Stimulated activated CD4-positive, alpha-beta T cell treated with anti-CD3 and anti-CD28 coated beads, TNF-alpha, amount 100 ng/mL, for 4 hours (primary cell): ENCODE results near the gene VPS37B.

Experiments used
- DNase-seq, 3 experiments: peaks; one replicate each; pipeline ENCODE4 v3.0.0-alpha.2; 2020; ENCODE audit warnings: low read depth in 3 of 3

VPS37B gene

DNA sequence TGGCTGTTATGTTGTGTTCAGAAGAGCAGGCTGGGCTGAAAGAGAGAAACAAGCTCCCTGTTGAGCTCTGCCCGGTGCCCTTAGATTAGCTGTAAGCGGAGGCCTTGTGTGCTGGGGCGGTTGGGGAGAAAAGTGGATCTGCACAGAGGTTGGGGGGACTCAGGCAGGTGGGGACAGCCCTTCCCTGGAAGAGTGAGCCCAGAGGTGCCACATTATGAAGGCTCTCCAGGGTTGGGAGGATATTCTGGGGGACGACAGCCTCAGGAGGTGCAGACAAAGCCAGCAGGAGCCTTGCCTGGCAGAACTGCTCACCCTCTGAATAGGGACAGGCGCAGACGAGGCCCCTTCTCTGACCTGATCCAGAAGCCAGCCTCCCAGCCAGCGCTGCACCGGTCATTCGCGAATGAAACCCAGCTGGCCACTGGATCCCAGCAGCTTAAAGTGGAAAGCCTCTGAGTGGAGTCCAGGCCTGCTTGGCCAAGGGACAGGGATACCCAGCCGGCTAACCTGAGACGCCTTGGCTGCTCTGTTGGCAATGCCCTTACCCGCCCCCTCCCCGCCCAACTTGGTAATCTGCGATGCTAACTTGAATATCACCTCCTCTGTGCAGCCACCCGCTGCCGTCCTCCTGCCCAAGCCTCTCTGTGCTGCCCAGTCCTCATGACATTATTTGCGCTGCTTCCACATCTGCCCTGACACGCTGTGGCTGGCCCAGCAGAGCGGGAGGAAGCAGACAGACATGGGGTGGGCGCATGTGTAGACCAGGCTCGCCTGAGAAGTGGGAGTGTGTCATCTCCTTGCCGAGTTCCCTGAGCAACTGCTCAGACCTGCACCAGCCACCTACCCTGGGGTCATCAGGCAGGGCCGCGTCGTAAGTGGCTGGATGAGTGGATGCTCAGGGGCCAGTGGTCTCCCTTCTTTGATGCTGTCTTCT is 55.1 kb downstream of the VPS37B start:
- DNase-seq, result no peak

DNA sequence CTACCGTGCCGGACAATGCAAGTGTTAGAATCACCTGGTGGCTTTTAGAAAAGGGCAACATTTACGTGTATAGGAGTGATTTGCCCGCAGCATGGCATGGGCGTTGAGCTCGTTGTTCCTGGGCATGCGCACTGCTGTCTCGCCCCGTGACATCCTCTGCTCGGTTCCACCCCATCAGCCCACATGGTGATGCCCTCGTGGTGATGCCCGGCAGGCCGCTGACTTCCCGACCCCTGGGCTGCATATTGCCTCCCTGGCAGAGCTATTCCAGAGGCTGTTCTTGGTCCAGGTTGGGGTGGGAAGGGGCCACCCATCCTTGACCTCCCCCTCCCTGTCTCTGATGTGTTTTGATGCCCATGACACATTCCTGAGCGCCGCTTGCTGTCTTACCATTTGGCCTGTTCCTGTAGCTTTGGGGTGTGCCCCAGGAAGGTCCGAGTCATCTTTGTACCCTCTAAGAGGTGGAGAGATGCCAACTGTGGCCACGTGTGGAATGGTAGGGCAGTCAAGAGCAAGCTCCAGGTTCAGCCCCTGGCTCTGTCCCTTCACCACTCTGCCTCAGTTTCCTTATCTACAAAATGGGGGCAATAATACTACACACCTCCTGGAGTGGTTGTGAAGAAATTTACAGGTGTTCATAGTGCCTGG is 55.9 kb downstream of the VPS37B start:
- DNase-seq, result no peak

DNA sequence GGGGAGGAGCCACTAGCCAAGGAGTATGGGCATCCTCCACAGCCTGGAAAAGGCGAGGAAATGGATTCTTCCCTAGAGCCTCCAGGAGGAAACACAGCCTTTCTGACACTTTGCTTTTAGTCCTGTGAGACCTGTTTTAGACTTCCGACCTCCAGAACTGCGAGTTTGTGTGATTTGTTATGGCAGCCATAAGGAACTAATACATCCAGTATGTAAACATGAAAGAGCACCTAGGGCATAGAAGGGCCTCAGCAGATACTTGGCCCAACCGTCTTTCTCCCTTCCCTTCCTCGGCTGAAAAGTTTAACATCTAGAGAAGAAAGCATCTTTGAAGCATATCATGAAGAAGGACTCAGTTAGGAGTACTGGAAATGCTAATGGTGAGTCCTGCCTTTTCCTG is 57.1 kb downstream of the VPS37B start:
- no peak for DNase-seq

DNA sequence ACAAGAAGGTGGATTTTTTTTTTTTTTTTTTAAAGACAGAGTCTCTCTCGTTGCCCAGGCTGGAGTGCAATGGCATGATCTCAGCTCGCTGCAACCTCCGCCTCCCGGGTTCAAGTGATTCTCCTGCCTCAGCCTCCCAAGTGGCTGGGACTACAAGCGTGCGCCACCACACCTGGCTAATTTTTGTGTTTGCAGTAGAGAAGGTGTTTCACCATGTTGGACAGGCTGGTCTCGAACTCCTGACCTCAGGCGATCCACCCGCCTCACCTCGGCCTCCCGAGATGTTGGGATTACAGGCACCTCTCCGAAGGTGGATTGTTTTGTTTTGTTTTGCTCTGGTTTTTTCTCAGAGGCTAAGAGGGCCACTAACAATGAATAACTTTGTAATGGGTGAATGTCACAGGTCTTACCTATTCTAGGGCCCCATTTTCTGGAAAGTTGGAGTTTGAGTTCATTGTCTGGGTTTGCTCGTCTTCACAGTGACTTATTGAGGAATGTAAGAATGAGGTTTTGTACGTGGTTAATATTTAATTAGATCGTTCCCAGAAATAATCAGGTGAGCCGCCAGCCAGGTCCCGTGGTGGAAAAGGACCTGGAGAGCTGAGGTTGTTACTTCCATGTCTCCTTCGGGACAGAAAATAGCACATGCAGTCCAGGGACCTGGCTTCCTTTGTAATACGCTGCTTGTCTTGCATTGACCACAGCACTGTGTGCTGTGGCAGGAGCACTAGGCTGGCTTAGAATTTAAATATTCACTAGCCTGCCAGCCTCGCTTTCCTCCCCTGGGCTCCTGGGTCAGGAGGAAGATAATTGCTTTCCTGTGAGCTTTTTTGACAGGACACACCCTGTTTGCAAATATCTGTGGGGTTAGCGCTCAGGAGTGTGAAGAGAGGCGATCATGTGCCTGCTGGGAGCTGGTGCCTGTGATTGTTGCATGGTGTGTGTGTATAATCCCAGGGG is 58.3 kb downstream of the VPS37B start:
- DNase-seq, result no peak

DNA sequence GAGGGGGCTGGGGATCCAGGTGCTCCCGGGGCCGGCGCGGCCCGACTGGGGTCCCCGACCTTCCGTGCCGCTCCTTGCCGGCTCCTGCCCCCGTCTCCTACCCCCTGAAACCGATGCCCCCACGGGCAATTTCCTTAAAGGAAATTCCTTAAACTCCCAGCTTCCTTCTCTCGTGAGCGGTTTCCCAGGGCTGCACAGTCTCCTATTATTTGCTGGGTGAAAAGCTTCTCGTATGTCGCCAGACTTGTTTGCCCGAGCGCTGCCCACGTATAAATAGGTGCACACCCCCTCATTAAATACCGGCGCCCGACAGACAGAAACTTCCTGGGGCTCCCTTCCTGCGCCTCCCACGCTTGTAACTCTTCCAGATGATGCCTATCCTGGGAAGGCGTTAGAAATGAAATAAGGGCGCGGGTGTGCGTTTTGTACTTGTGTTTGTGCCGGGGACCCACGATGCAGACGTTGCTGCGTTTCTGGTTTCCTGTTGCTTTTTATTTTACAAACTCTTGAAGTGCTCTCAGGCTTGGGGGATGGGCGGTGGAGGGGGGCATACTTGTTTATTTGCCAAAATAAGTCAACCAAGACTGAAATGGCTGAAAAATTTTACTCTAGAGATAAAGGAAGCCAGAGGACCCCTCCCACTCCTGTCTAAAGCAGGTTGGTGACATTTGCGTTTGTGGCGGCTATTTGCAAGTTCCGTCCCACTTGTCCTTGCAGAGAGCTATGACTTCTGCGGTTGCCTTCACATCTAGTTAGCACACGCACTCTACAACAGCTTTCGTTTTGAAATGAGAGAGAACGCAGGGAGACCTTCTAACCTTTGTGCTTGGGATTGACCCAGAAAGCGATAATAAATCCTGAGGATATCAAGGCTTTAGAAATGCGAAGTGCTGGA is 59.6 kb downstream of the VPS37B start:
- DNase-seq, result peak in 1 of 3 experiments; percentile 10

DNA sequence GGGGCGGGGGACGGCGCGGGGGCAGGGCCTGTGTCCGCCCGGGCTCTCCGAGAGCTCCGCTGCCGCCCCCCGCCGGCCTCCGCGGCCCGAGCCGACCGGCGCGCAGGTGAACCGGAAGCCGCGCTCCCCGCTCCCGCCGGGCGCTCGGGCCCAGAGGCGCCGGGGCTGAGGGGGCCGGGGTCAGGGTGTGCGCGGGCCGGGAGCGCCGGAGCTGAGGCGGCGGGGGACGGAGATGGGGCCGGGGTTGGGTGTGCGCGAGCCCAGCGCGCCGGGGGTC is 60.2 kb downstream of the VPS37B start:
- no peak for DNase-seq

DNA sequence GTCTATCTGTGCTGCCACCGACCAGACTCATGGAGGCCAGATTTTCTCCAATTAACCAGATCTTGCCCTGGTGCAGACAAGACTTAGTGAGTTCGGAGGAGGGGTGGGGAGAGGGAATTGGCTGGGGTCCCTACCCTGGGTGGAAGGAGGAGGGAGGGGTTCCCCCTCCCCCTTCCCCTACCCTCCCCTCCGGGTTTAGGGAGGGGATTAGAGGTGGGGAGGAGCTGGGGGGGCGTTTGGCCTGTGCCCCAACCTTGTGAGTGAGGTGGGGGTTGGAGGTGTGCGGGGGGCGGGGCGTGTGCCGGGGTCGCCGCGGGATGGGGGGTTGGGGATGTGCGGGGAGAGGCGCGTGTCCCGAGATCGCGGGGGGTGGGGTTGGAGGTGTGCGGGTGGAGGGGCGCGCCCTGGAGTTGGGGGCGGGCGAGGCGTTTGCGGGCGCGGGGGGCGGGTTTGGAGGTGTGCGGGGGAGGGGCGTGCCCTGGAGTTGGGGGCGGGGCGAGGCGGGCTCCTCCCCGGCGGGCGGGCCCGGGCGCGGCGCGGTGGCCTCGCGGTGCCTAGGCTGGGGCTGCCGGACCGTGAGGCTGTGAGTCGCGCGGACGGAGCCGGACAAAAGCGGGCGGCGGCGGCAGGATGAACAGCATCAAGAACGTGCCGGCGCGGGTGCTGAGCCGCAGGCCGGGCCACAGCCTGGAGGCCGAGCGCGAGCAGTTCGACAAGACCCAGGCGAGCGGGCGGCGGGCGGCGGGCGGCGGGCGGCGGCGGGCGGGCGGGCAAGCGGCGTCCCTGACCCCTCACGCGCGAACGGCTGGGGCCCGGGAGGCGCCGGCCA is 60.8 kb downstream of the VPS37B start, which contains the start of gene HIP1R:
Gene HIP1R (plus strand): TSS at position 537 of the 829 bp plus-strand sequence. CDS start 94 bp downstream, at position 631.
- DNase-seq, result peak; percentile 30 to 59 (median 43)

DNA sequence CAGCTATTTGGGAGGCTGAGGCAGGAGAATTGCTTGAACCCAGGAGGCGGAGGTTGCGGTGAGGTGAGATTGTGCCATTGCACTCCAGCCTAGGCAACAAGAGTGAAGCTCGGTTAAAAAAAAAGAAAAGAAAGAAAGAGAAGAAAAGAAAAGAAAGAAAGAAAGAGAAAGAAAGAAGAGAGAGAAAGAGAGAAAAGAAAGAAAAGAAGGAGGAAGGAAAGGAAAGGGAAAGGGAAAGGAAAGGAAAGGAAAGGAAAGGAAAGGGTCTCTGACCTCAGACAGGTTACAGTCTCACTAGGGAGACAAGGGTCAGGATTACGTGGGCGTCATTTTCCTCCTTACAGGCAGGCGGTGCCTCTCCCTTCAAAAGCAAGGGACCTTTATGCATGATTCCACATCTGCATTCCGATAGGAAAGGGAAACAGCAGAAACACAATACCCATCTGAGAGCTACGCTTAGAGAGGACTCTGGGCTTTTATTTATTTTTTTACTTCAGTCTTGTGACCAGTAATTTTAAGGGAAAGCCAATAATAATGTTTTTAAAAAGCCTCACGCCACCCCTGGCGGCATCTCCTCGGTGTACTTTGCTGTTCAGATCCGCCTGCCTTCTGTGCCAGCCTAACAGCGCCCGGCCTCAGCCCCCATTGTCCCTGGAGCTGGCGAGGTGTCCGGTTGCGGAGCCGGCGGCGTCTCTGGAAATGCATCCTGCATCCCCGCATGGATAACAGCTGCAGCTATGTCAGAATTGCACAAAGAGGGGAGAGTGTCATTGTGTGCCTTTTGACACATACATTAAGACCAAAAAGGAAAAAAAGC is 61.6 kb downstream of the VPS37B start:
- DNase-seq, result no peak

DNA sequence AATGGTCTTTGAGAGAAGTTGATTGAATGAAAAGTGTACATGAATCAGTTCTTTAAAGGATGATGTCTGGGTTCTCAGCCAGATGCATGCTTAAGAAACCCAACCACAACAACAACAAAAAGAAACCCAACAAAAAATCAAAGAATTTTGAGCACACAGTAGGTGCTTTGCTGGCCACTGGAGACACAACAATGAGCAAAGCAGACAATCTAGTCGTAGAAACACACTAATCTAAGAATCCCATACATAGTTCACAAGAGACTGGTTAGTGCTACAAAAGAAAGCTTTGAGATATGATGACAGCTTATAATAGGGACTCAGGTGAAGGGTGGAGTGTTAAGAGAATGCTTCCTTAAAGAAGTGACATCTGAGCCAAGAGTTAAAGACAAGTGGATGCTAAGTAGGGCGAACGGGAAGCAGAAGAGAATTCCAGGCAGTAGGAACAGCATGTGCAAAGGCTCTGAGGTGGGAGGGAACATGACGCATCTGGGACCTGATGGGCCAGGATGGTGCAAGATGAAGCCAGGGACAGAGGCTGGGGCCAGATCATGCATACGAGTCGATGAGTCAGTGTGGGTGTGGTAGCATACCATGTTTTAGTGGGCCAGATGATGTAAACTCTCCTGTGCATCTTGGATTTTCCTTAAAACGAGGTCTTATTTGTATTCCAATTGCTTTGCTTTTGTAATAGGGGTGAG is 65.3 kb downstream of the VPS37B start:
- DNase-seq, result no peak

DNA sequence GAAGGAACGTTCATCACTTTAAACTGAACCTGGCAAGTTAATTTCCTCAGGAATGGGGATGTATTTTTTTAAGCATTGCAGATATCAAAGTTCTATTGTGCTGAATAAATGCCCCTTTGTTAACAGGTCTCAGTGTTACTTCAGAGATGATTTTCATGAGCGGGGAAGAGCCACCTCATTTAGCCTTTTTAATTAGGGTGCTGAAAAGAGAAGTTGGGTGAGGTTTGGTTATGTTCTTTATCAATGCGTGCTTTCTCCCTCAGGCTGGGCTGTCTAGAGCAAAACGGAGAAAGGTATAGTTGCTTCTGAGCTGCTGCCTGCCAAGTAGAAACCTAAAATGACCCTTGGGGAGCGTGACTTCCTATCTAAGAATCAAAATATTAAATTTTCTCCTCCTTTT is 68.7 kb downstream of the VPS37B start:
- no peak for DNase-seq

DNA sequence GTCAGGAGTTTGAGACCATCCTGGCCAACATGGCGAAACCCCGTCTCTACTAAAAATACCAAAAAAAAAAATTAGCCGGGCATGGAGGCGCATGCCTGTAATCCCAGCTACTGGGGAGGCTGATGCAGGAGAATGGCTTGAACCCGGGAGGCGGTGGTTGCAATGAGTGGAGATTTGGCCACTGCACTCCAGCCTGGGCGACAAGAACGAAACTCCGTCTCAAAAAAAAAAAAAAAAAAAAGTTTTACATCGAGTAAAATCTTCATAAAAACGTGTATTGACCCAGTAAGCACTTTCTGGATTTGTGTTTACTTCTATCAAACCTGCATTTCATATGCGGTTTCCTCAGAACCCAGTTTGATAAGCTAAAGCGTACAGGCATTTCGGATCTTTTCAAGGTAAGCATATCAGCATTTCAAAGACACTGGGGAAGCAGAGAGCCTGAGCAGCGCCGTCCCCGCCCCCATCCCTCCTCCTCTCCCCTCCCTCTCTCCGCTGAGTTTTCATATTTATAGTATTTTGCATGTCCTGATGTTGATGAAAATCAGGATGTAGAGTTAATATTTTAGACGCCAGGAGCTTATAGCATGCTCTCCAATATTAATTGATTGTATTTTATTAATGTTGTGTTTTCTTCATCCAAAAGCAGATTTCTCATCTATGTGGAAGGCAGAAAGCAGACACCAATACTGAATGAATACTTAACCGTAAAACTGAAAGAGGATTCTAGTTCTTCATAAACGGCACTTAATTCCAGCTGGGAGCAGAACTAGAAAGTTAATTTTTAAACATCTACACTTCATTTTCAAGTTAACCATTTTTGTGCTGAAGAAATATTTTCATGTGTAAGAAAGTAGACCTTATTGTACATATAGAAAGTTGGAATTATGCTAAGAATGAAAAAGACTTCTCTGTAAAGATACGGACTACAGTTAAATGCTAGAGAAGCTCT is 69.9 kb downstream of the VPS37B start:
- no peak for DNase-seq

DNA sequence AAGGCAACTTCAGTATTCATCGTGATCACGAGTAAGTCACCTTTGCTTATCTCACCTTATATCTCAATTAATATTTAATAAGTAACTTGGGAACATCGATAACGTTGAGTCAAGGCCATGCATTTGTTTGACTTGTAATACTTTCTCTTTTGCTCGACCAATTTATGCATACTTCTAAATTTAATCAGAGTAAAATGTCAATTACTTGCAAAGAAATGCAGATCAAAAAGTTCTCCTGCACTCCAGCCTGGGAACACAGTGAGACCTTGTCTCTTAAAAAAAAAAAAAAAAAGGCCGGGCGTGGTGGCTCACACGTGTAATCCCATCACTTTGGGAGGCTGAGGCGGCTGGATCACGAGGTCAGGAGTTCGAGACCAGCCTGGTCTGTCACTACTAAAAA is 72.5 kb downstream of the VPS37B start:
- DNase-seq, result no peak

DNA sequence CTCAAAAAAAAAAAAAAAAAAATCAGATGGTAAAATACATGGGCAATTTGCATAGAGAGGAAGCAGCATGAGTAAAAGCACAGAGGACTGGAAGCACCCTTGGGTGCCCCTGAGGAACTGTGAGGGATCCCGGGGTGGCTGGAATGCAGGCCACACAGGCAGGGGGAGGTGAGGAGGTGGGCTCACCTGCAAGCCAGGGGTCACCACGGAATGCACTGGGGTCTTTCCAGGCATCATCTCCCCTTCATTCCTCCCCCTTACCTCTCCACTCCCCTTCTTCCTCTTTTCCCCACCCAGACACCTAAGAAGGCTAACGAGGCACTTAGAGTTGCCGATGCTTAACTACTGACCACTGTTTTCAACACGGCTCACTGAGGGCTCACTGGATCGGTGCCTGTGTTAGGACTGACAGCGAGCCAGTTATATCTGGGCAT is 75.1 kb downstream of the VPS37B start:
- no peak for DNase-seq

DNA sequence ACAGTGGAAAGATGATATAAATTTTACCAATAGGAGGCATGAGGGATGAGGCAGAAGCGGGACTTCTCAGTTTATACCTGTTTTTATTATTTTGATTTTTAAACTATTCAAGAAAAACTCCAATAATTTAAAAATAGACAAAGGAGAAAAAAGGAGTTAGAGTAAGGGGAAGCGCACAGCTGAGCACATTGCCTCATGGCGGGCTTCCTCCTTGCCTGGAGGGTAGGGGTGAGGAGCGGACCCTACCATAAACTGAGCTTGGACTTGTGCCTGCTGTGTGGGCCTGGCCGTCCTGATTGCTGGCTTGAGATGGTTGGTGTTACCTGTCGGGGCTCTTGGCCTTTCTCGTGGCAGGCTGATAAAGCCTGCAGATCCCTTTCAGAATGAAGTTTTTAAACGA is 75.8 kb downstream of the VPS37B start:
- DNase-seq, result no peak

DNA sequence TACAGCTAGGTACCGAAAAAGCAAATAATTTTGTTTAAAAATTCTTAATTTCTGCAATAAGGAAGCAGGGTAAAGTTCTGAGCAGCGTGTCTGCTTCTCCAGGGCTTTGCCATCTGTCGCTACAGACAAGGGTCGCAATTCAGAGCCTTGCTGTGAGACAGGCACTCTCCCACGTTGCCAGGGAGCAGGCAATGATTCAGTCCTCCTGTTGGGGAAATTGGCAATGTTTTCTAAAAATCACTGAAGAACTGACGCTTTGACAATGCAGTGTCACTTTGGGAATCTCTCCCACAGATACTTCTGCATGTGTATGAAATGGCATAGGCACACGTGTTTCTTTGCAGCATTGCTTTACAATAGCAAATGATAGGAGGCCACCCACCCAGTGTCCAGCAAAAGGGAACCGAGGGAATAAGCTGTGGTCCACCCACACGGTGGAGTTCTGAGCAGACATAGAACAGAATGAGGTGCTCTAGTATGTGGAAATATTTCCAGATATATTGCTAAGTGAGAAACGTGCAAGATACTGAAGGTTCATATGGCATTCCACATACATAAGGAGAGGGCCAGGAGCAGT is 76.6 kb downstream of the VPS37B start:
- no peak for DNase-seq
